GM12878 (cell line): ENCODE data around the gene GRAMD2B. TPM values are rescaled to one million over a fixed set of nuclear protein-coding genes. Genes with fewer than 3 reads are reported as not detected.
A peak's percentile ranks its signal among the peaks of the same experiment; 100 is the strongest.

ENCODE experiments used
- ATAC-seq: fragments of 200-7000 bp; cut with Tn5 transposase; 3 replicates; pipeline ENCODE4 v1.9.1; 2020; ENCODE audit warnings: mild to moderate bottlenecking, moderate library complexity
- BruUV-seq: library from RNA; stranded (reverse); fragments of 400-500 nt; replicated peaks from 2 replicates; lab custom pipeline; 2021; lab: Mats Ljungman, UMichigan
- CTCF ChIA-PET: fragments of 300-600 bp; sonication (Branson Sonifier 250); formaldehyde crosslinking; extraction: SDS; loops from one replicate; lab custom pipeline; 2021; ENCODE audit warnings: inconsistent platforms; lab: Yijun Ruan, JAX
- POLR2A ChIA-PET: fragments of 350-600 bp; formaldehyde crosslinking; extraction: SDS; loops from one replicate; lab custom pipeline; 2021; ENCODE audit warnings: inconsistent platforms; lab: Charles Lee
- RAD21 ChIA-PET: fragments of 300-600 bp; sonication (Branson Sonifier 250); formaldehyde crosslinking; loops from one replicate; lab custom pipeline; 2023; ENCODE audit warnings: antibody characterized with exemption; ENCODE audit not compliant: unreplicated experiment; lab: Charles Lee
- SMC1A ChIA-PET: fragments of 300-600 bp; sonication (Branson Sonifier 250); formaldehyde crosslinking; loops from one replicate; lab custom pipeline; 2023; ENCODE audit not compliant: unreplicated experiment, uncharacterized antibody; lab: Charles Lee
- DNase-seq: peaks from one replicate; pipeline ENCODE4 v3.0.0-alpha.2; 2011; ENCODE audit warnings: low read depth, low spot score
- FAIRE-seq: peaks from 3 replicates; lab custom pipeline; 2011; peaks lifted over from hg19 to GRCh38; lab: Jason Lieb, UNC
- H2AFZ ChIP-seq: 2 replicates; pipeline ENCODE4 v1.6.0; 2011; ENCODE audit warnings: low read depth, low read length, control low read depth; ENCODE audit not compliant: control insufficient read depth
- H3K27ac ChIP-seq: 2 replicates; pipeline ENCODE4 v1.5.1; 2011; ENCODE audit warnings: control low read depth; ENCODE audit not compliant: control insufficient read depth, insufficient read depth
- H3K27me3 ChIP-seq, 2 experiments: replicated peaks in 1 of 2; 2 replicates each; pipeline versions ENCODE4 v1.6.0 to v1.6.1; 2011; ENCODE audit warnings: low read length in 1 of 2; ENCODE audit not compliant: control insufficient read depth in 2 of 2, insufficient read depth in 2 of 2
- H3K36me3 ChIP-seq, 2 experiments: 2 replicates each; pipeline ENCODE4 v1.5.1; 2011; ENCODE audit warnings: low read length in 1 of 2; ENCODE audit not compliant: control insufficient read depth in 2 of 2, insufficient read depth in 2 of 2
- H3K4me1 ChIP-seq: 2 replicates; pipeline ENCODE4 v1.6.1; 2011; ENCODE audit warnings: mild to moderate bottlenecking, low read length, moderate library complexity, mixed read lengths; ENCODE audit not compliant: control insufficient read depth, insufficient read depth
- H3K4me2 ChIP-seq: 2 replicates; pipeline ENCODE4 v1.6.0; 2011; ENCODE audit warnings: control low read depth; ENCODE audit not compliant: control insufficient read depth, insufficient read depth
- H3K4me3 ChIP-seq: fragments of 200-600 bp; sonication (generic); 2 replicates; pipeline ENCODE4 v1.5.1; 2016
- H3K79me2 ChIP-seq: 2 replicates; pipeline ENCODE4 v1.6.0; 2011; ENCODE audit warnings: low read length; ENCODE audit not compliant: control insufficient read depth, insufficient read depth
- H3K9ac ChIP-seq: 2 replicates; pipeline ENCODE4 v1.8.0; 2011; ENCODE audit warnings: low read length, control low read depth, mixed read lengths; ENCODE audit not compliant: control insufficient read depth, insufficient read depth
- H3K9me3 ChIP-seq: replicated peaks from 3 replicates; pipeline ENCODE4 v1.5.1; 2011; ENCODE audit warnings: mild to moderate bottlenecking, low read length; ENCODE audit not compliant: control insufficient read depth, insufficient read depth
- H4K20me1 ChIP-seq: 2 replicates; pipeline ENCODE4 v1.6.0; 2011; ENCODE audit not compliant: control insufficient read depth, insufficient read depth
- ASH2L ChIP-seq: fragments of 300-600, 200-600 bp; sonication (generic); IDR thresholded peaks from 2 replicates; pipeline ENCODE4 v1.6.1; 2017; ENCODE audit warnings: low read depth, mild to moderate bottlenecking, borderline replicate concordance
- BACH1 ChIP-seq: fragments of 450-650 bp; IDR thresholded peaks from 2 replicates; pipeline ENCODE4 v1.6.1; 2017; ENCODE audit warnings: mild to moderate bottlenecking, borderline replicate concordance
- EED ChIP-seq: sonication (generic); IDR thresholded peaks from 2 replicates; pipeline ENCODE4 v1.6.1; 2016; ENCODE audit warnings: antibody characterized with exemption, low read depth
- EP300 ChIP-seq, 2 experiments: fragments of 150-350 bp in 1 of 2; IDR thresholded peaks; 2 replicates each; pipeline ENCODE4 v1.6.1; 2011 to 2012; ENCODE audit warnings: low read depth in 2 of 2, low read length in 2 of 2, borderline replicate concordance in 1 of 2, improper control_type of control experiment in 1 of 2, inconsistent platforms in 1 of 2; ENCODE audit not compliant: control insufficient read depth in 1 of 2
- GABPA ChIP-seq: IDR thresholded peaks from 2 replicates; pipeline ENCODE4 v1.6.1; 2014; ENCODE audit warnings: antibody characterized with exemption, low read depth, mild to moderate bottlenecking, inconsistent platforms
- KDM1A ChIP-seq: fragments of 200-600 bp; sonication (generic); IDR thresholded peaks from 2 replicates; pipeline ENCODE4 v1.6.1; 2016; ENCODE audit warnings: borderline replicate concordance
- MYC ChIP-seq: IDR thresholded peaks from 2 replicates; pipeline ENCODE4 v1.6.1; 2011; ENCODE audit warnings: mild to moderate bottlenecking, low read length, moderate library complexity, inconsistent platforms; ENCODE audit not compliant: insufficient read depth, insufficient replicate concordance, insufficient read length, severe bottlenecking
- NFXL1 ChIP-seq: fragments of 450-650 bp; IDR thresholded peaks from 2 replicates; pipeline ENCODE4 v1.6.1; 2017; ENCODE audit warnings: antibody characterized with exemption, mild to moderate bottlenecking, borderline replicate concordance
- NR2C2 ChIP-seq: IDR thresholded peaks from 2 replicates; pipeline ENCODE4 v1.6.1; 2011; ENCODE audit warnings: borderline replicate concordance, low read depth; ENCODE audit not compliant: control insufficient read depth, insufficient read length
- RCOR1 ChIP-seq: conservative IDR thresholded peaks from 2 replicates; pipeline ENCODE4 v1.6.1; 2012; ENCODE audit warnings: low read depth, low read length, improper control_type of control experiment
- RELA ChIP-seq: fragments of 450-650 bp; IDR thresholded peaks from 2 replicates; pipeline ENCODE4 v1.8.0; 2014; ENCODE audit warnings: borderline replicate concordance; ENCODE audit not compliant: partially characterized antibody
- SMAD5 ChIP-seq: IDR thresholded peaks from 2 replicates; pipeline ENCODE4 v1.6.1; 2016; ENCODE audit warnings: antibody characterized with exemption, low read depth
- SMARCA5 ChIP-seq: fragments of 450-650 bp; IDR thresholded peaks from 2 replicates; pipeline ENCODE4 v1.6.1; 2017; ENCODE audit warnings: mild to moderate bottlenecking
- SPI1 ChIP-seq: IDR thresholded peaks from 2 replicates; pipeline ENCODE4 v1.6.1; 2011; ENCODE audit warnings: low read depth, mild to moderate bottlenecking, low read length, moderate library complexity, borderline replicate concordance; ENCODE audit not compliant: insufficient read depth
- ZNF207 ChIP-seq: fragments of 450-650 bp; IDR thresholded peaks from 2 replicates; pipeline ENCODE4 v1.6.1; 2014; ENCODE audit warnings: antibody characterized with exemption, mild to moderate bottlenecking, borderline replicate concordance
- WGBS: methylation state at CpG from one replicate; pipeline ENCODE4 v1.1.6; 2016; ENCODE audit warnings: low lambda C conversion rate; ENCODE audit not compliant: insufficient replicate concordance, insufficient coverage; ENCODE audit errors: missing lambda C conversion rate; 5-methylcytosine and 5-hydroxymethylcytosine counted together
- in situ Hi-C: fragments of 300-500 bp; cut with MboI; formaldehyde crosslinking; loops from 9 replicates; pipeline ENCODE4 v1.14.3; 2018; ENCODE audit warnings: mixed read lengths
- intact Hi-C: fragments of 100-400 bp; cut with micrococcal nuclease; formaldehyde crosslinking; loops from one replicate; pipeline ENCODE4 v1.14.2; 2022; ENCODE audit not compliant: unreplicated experiment
- polyA plus RNA-seq, 11 experiments: library from polyadenylated mRNA; depleted of rRNA in 4 of 11; unstranded in 6 of 11; stranded (reverse) in 5 of 11; fragments of >200 nt; fragmentation: Nextera tagmentation in 4 of 11; fragmentation: Illumina TruSeq in 1 of 11; extraction: Ambion mirVana in 4 of 11; extraction: Trizol in 1 of 11; gene quantifications; 1 replicate in 1 of 11; 2 replicates in 10 of 11; pipeline versions ENCODE4 v1.2.1 to v1.2.3, GENCODE V29; 2011 to 2016; ENCODE audit warnings: inconsistent platforms in 2 of 11, missing spikeins in 2 of 11, low read depth in 1 of 11
- total RNA-seq, 4 experiments: library from RNA; depleted of rRNA in 3 of 4; stranded (reverse); fragments of >200 nt in 3 of 4; fragmentation: Illumina TruSeq in 1 of 4; extraction: Trizol in 1 of 4; gene quantifications; 2 replicates each; pipeline versions ENCODE4 v1.2.1 to v1.2.3, GENCODE V29; 2013 to 2021
- TF ChIP-seq, protein P1 (sequence below): IDR thresholded peaks from 2 replicates; pipeline ENCODE4 v1.6.1; 2012; ENCODE audit warnings: low read length, inconsistent platforms
- TF ChIP-seq, protein P2 (sequence below): fragments of 150-350 bp; IDR thresholded peaks from 2 replicates; pipeline ENCODE4 v1.6.1; 2014; ENCODE audit warnings: mild to moderate bottlenecking, low read depth, low read length
- TF ChIP-seq, protein P3 (sequence below): fragments of 450-650 bp; IDR thresholded peaks from 2 replicates; pipeline ENCODE4 v1.6.1; 2017; ENCODE audit warnings: mild to moderate bottlenecking

Gene GRAMD2B
- total and polyA plus RNA-seq, 10 of the 15 experiments (the other 5 are each of a cell fraction or from before 2014, with no cell fraction given) = 1.9 to 21.5 (median 8.4) TPM

GRCh38 chr5:126460977-126461376, 37.8 kb downstream of the GRAMD2B start:
- H3K4me1 ChIP-seq = peaks cover 19% of the 10 kb centered on the region
- no peaks in the 10 kb centered on the region for H3K79me2 ChIP-seq
- H3K36me3 ChIP-seq = no peaks in the 10 kb centered on the region
- H2AFZ ChIP-seq = no peak overlapping the region
- H3K4me2 ChIP-seq = no peak overlapping the region
- FAIRE-seq = peak; percentile 31
- TF ChIP-seq, protein P1, sequence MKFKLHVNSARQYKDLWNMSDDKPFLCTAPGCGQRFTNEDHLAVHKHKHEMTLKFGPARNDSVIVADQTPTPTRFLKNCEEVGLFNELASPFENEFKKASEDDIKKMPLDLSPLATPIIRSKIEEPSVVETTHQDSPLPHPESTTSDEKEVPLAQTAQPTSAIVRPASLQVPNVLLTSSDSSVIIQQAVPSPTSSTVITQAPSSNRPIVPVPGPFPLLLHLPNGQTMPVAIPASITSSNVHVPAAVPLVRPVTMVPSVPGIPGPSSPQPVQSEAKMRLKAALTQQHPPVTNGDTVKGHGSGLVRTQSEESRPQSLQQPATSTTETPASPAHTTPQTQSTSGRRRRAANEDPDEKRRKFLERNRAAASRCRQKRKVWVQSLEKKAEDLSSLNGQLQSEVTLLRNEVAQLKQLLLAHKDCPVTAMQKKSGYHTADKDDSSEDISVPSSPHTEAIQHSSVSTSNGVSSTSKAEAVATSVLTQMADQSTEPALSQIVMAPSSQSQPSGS = no peak
- TF ChIP-seq SPI1 (no peak), BACH1 (no peak), RELA (no peak), EED (no peak), KDM1A (no peak), NFXL1 (no peak), ZNF207 (no peak), SMAD5 (no peak), ASH2L (no peak), SMARCA5 (no peak), MYC (no peak), EP300 (IDR thresholded peaks at IDR 0.05; ENCODE audit: borderline replicate concordance in 1 of 2, control insufficient read depth in 1 of 2, low read depth in 2 of 2, low read length in 2 of 2) (no peak), RCOR1 (no peak), GABPA (no peak), NR2C2 (no peak)
- TF ChIP-seq, protein P2, sequence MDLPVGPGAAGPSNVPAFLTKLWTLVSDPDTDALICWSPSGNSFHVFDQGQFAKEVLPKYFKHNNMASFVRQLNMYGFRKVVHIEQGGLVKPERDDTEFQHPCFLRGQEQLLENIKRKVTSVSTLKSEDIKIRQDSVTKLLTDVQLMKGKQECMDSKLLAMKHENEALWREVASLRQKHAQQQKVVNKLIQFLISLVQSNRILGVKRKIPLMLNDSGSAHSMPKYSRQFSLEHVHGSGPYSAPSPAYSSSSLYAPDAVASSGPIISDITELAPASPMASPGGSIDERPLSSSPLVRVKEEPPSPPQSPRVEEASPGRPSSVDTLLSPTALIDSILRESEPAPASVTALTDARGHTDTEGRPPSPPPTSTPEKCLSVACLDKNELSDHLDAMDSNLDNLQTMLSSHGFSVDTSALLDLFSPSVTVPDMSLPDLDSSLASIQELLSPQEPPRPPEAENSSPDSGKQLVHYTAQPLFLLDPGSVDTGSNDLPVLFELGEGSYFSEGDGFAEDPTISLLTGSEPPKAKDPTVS = no peak
- TF ChIP-seq, protein P3, sequence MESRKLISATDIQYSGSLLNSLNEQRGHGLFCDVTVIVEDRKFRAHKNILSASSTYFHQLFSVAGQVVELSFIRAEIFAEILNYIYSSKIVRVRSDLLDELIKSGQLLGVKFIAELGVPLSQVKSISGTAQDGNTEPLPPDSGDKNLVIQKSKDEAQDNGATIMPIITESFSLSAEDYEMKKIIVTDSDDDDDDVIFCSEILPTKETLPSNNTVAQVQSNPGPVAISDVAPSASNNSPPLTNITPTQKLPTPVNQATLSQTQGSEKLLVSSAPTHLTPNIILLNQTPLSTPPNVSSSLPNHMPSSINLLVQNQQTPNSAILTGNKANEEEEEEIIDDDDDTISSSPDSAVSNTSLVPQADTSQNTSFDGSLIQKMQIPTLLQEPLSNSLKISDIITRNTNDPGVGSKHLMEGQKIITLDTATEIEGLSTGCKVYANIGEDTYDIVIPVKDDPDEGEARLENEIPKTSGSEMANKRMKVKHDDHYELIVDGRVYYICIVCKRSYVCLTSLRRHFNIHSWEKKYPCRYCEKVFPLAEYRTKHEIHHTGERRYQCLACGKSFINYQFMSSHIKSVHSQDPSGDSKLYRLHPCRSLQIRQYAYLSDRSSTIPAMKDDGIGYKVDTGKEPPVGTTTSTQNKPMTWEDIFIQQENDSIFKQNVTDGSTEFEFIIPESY = no peak
- TF ChIP-seq, all 136 proteins: peak for 0
- H3K9ac ChIP-seq = no peak overlapping the region
- BruUV-seq = no TSS peak
- no peaks in the 10 kb centered on the region for H4K20me1 ChIP-seq
- ChIA-PET POLR2A (interaction anchor here (1.0 to 1.6 kb wide), 2 partner anchors 11 to 104 kb away, joined by 4 to 5 read pairs; no protein-coding TSS in a partner anchor), SMC1A (interaction anchor here (0.9 kb wide), 1 partner anchor 108 kb away, joined by 3 read pairs; no protein-coding TSS in a partner anchor), CTCF (no interaction called here), RAD21 (interaction anchor here (1.2 kb wide), 1 partner anchor 11 kb away, joined by 3 read pairs; no protein-coding TSS in a partner anchor)
- ATAC-seq (no peak), DNase-seq (no peak)
- intact Hi-C loops (no loop called here), in situ Hi-C loops (no loop called here)
- 100% methylated on average over 1 of the region's 1 CpG for WGBS
- no peaks in the 10 kb centered on the region for H3K27me3 ChIP-seq
- no peaks in the 10 kb centered on the region for H3K9me3 ChIP-seq
- H3K4me3 ChIP-seq = no peak overlapping the region
- no peak overlapping the region for H3K27ac ChIP-seq
